Measurements from ENCODE around the gene VARS1.

- TF ChIP-seq EZH2phosphoT487 (IDR thresholded peaks at IDR 0.05; ENCODE audit: unreplicated experiment) (no peak), STAT1 (IDR thresholded peaks at IDR 0.05; ENCODE audit: unreplicated experiment) (no peak), CREB1 (CRISPR knock-in tag; IDR thresholded peaks at IDR 0.05; ENCODE audit: low read depth) (no peak), EZH2 (IDR thresholded peaks at IDR 0.05; ENCODE audit: low read depth, unreplicated experiment) (no peak), POLR2AphosphoS5 (IDR thresholded peaks at IDR 0.05; ENCODE audit: low read depth) (no peak), ZNF114 (CRISPR knock-in tag; IDR thresholded peaks at IDR 0.05) (no peak), NANOG (IDR thresholded peaks at IDR 0.05; ENCODE audit: borderline replicate concordance) (no peak), JUNB (IDR thresholded peaks at IDR 0.05; ENCODE audit: unreplicated experiment) (no peak), ETS1 (IDR thresholded peaks at IDR 0.05) (no peak), ZNF331 (CRISPR knock-in tag; IDR thresholded peaks at IDR 0.05; ENCODE audit: low read depth) (no peak), ZNF462 (CRISPR knock-in tag; IDR thresholded peaks at IDR 0.05) (no peak)
- TF ChIP-seq, protein P1, sequence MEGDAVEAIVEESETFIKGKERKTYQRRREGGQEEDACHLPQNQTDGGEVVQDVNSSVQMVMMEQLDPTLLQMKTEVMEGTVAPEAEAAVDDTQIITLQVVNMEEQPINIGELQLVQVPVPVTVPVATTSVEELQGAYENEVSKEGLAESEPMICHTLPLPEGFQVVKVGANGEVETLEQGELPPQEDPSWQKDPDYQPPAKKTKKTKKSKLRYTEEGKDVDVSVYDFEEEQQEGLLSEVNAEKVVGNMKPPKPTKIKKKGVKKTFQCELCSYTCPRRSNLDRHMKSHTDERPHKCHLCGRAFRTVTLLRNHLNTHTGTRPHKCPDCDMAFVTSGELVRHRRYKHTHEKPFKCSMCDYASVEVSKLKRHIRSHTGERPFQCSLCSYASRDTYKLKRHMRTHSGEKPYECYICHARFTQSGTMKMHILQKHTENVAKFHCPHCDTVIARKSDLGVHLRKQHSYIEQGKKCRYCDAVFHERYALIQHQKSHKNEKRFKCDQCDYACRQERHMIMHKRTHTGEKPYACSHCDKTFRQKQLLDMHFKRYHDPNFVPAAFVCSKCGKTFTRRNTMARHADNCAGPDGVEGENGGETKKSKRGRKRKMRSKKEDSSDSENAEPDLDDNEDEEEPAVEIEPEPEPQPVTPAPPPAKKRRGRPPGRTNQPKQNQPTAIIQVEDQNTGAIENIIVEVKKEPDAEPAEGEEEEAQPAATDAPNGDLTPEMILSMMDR (conservative IDR thresholded peaks at IDR 0.05; ENCODE audit: low read depth in 2 of 2) = no peak
- TF ChIP-seq, protein P2, sequence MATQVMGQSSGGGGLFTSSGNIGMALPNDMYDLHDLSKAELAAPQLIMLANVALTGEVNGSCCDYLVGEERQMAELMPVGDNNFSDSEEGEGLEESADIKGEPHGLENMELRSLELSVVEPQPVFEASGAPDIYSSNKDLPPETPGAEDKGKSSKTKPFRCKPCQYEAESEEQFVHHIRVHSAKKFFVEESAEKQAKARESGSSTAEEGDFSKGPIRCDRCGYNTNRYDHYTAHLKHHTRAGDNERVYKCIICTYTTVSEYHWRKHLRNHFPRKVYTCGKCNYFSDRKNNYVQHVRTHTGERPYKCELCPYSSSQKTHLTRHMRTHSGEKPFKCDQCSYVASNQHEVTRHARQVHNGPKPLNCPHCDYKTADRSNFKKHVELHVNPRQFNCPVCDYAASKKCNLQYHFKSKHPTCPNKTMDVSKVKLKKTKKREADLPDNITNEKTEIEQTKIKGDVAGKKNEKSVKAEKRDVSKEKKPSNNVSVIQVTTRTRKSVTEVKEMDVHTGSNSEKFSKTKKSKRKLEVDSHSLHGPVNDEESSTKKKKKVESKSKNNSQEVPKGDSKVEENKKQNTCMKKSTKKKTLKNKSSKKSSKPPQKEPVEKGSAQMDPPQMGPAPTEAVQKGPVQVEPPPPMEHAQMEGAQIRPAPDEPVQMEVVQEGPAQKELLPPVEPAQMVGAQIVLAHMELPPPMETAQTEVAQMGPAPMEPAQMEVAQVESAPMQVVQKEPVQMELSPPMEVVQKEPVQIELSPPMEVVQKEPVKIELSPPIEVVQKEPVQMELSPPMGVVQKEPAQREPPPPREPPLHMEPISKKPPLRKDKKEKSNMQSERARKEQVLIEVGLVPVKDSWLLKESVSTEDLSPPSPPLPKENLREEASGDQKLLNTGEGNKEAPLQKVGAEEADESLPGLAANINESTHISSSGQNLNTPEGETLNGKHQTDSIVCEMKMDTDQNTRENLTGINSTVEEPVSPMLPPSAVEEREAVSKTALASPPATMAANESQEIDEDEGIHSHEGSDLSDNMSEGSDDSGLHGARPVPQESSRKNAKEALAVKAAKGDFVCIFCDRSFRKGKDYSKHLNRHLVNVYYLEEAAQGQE (IDR thresholded peaks at IDR 0.05; ENCODE audit: unreplicated experiment) = no peak
Observed at GRCh38 chr6:31836474-31837368, 41.2 kb upstream of the VARS1 start.

All from GM23338 (cell line).